GM12875 (cell line): Measurements from ENCODE around the gene CACNA1G.

ENCODE experiments used
- H3K4me3 ChIP-seq: one replicate; pipeline ENCODE4 v1.5.1; 2011; ENCODE audit warnings: low read depth, low read length, control low read depth
- TF ChIP-seq, protein P1 (sequence below): IDR thresholded peaks from 2 replicates; pipeline ENCODE4 v1.5.1; 2011; ENCODE audit warnings: low read depth, mild to moderate bottlenecking, control low read depth, inconsistent platforms, low read length, moderate library complexity, borderline replicate concordance; ENCODE audit not compliant: insufficient read depth

The CACNA1G gene

DNA sequence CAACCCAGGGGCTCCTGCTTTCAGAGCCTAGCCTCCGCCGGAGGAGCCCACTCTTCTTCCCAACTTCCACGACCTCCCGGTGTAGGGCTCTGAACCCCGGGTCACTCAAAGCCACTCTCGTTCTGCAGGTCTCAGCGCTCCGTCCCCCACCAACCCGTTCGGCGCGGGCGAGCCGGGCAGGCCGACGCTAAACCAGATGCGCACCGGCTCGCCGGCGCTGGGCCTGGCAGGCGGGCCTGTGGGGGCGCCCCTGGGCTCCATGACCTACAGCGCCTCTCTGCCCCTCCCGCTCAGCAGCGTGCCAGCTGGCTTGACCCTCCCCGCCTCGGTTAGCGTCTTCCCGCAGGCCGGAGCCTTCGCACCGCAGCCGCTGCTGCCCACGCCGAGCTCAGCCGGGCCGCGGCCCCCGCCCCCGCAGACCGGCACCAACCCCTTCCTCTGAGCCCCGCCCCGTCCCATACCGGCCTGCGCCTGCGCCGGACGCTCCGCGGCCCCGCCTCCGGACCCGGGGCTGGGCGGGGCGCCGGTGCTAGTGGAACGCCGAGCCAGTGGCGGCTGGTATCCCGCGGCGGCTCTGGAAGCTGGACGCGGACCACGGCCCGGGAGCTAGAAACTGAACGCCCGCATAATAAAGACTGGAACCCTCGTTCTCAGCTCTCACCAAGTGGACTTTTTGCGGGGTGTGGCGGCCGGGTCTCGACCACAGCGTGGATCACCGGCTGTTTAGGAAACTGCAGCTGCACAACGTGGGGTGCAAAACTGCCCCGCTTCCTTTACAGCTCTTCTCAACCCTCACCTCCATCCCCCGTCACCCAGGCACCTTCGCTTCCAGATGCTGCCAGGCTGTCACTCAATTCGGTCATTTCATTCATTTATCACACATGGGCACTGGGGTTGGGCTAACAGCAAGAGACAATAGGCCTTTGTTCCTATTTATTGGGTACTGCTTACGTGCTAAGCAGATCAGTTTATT is 18.5 kb upstream of the CACNA1G start:
- TF ChIP-seq, protein P1, sequence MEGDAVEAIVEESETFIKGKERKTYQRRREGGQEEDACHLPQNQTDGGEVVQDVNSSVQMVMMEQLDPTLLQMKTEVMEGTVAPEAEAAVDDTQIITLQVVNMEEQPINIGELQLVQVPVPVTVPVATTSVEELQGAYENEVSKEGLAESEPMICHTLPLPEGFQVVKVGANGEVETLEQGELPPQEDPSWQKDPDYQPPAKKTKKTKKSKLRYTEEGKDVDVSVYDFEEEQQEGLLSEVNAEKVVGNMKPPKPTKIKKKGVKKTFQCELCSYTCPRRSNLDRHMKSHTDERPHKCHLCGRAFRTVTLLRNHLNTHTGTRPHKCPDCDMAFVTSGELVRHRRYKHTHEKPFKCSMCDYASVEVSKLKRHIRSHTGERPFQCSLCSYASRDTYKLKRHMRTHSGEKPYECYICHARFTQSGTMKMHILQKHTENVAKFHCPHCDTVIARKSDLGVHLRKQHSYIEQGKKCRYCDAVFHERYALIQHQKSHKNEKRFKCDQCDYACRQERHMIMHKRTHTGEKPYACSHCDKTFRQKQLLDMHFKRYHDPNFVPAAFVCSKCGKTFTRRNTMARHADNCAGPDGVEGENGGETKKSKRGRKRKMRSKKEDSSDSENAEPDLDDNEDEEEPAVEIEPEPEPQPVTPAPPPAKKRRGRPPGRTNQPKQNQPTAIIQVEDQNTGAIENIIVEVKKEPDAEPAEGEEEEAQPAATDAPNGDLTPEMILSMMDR = peak; percentile 59
- peak overlapping the region; percentile 57 for H3K4me3 ChIP-seq

DNA sequence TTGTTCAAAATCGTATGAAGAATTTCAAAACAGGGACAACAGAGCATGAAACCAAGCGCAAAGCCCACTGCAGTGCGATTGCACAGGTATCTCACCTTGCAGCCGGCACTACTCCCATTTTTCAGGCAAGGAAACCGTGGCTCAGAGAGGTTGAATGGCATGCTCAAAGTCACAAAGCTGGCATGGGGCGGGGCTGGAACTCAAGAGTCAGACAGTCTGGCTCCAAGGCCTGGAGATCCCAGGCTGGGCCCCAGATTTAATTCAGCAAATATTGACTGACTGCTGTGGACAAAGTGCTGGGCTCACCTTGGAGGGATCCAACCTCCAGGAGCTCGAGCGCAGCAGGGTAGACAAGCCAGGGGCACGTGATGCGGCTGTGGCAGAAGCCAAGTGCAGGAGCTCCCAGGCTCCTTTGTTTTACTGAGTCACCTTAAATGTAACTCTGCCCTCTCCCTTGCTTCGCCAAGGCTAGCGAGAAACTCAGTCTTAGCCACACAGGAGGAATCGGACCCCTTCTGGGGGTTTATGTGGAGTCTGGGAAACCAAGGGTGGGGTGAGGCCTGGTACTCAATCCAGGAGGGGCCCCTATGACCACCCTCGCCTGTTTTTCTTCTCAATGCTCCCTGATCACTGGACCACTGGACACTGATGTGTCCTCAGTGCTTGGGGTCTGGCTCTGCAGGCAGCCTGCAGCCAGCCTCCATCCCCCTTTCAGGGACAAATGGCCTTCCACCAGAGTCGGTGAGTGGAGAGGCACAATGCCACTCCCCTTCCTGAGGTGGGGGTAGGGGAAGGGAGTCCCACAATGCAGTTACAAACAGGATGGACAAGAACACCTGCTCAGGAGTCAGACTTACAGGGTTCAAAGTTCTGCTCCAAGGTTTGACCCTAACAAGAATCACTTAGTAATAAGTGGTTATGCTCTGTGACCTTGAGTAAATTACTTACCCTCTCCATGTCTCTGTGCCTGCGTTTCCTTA is 17.4 kb upstream of the CACNA1G start:
- TF ChIP-seq, protein P1 = no peak
- no peak overlapping the region for H3K4me3 ChIP-seq

DNA sequence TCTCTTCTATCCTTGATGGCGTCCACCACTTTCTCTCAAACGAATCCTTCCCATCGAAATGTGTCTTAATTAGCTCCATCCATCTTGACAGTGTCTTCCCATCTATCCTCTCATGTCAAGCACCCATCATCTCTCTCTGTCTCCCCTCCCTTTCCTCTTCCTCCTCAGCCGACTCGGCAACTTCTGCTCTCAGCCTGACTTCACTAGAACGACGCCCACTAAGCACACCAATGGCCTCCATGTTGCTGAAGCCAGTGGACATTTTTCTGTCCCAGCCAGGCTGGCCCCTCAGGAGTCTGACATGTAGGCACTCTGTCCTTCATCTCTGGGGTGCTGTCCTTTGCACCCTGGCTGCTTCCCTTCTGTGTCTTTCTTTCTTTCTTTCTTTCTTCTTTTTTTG is 16.0 kb upstream of the CACNA1G start:
- no peak overlapping the region for H3K4me3 ChIP-seq
- TF ChIP-seq, protein P1 = no peak

DNA sequence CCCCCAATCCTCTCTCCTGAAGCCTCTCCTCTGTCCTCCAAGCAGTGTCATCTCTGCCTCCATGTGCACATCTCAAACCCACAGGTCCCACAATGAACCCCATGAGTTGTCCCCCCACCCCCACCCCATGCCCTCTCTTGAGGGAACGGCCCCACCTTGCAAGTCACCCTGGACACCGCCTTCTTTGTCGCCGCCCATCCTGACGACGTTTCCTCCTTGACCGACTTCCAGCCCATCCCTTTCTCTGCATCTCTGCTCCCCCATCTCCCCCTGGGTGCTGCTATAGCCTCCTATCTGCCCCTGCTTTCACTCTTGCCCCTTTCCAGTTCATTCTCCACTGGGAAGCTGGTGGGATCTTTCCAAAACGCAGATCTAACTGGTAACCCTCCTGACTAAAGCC is 15.2 kb upstream of the CACNA1G start:
- no peak overlapping the region for H3K4me3 ChIP-seq
- TF ChIP-seq, protein P1 = no peak

DNA sequence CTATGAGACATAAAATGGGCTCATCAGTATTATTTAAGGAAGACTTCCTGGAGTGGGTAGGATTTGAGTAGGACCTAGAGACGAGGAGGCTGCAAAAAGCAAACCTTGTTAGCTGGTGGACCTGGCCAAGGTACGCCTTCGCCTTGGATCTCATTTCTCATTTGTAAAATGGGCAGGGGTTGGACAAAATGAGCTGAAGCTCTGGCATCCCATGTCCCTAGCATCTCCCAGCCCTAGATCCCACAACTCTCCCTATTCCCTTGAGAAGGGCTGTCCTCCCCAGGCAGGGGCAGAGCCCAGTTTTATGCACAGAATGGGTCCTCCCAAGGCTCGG is 13.8 kb upstream of the CACNA1G start:
- H3K4me3 ChIP-seq = no peak overlapping the region
- TF ChIP-seq, protein P1 = no peak

DNA sequence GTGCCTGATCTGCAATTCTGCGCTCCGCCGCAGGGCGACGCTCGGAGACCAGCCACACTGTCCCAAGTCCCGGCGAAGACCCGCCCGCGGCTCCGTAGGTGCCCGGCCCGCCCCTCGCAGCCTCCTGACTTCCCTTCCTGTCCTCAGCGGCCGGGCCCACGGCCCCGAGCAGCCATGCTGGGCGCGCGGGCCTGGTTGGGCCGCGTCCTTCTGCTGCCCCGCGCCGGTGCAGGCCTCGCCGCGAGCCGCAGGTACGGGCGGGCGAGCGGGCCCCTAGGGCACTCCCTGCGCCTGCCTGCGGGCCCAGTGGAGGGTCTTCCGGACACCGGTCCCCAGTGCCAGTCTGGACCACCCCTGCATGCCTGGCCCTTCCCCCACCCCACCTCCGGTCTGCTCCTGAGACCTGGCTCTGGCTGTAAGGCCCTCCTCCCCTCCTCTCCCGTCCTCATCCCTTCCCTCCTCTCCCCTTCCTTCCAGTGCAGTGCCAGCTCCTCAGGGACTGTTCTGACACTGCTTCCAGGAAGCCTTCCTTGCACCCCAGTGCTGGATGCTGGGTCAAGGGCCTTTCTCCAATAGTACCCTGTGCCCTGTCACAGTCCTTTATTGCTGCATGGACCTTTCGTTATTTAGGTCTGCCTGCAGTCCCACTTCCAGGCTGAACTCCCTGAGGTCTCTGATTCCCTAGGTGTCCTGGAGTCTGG is 13.3 kb upstream of the CACNA1G start, which contains the start of gene SPATA20:
Gene SPATA20, plus strand, starts transcription at position 140 of the 701 bp plus-strand sequence. Its CDS starts 35 bp downstream, at position 175.
- TF ChIP-seq, protein P1 = peak; percentile 99
- peak within 1 kb of the TSS; percentile 58 for H3K4me3 ChIP-seq
